Panc1 (cell line): ENCODE data around the gene IFT52.

Experiments used
- POLR2AphosphoS5 ChIP-seq: IDR thresholded peaks from 2 replicates; pipeline ENCODE4 v1.6.1; 2012; ENCODE audit warnings: mild to moderate bottlenecking, low read depth, low read length, moderate library complexity
- TCF7L2 ChIP-seq: IDR thresholded peaks from 2 replicates; pipeline ENCODE4 v1.6.1; 2011; ENCODE audit warnings: mild to moderate bottlenecking, low read depth, low read length, inconsistent platforms
- TF ChIP-seq, protein P1 (sequence below): fragments of 450-650 bp; IDR thresholded peaks from 2 replicates; pipeline ENCODE4 v1.5.1; 2017; ENCODE audit warnings: mild to moderate bottlenecking

DNA sequence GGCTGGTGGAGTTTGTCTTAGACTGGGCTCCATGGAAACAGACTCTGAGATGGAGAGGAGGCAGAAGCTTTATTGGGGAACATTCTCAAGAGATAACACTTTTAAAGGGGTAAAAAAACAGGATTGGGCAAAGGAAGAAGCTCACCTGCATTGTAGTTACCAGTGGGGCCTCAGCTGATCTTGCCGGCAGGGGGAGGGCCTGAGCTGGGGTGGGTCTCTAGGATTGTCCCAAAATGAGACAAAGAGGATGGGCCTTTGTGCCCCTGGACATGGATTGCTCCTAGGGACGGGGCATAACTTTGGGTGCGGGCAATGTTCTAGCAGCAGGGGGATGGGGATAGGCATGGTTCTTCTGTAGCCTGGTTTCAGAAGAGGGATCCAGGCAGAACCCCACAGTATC, 19.4 kb upstream of the IFT52 start:
- TF ChIP-seq, protein P1, sequence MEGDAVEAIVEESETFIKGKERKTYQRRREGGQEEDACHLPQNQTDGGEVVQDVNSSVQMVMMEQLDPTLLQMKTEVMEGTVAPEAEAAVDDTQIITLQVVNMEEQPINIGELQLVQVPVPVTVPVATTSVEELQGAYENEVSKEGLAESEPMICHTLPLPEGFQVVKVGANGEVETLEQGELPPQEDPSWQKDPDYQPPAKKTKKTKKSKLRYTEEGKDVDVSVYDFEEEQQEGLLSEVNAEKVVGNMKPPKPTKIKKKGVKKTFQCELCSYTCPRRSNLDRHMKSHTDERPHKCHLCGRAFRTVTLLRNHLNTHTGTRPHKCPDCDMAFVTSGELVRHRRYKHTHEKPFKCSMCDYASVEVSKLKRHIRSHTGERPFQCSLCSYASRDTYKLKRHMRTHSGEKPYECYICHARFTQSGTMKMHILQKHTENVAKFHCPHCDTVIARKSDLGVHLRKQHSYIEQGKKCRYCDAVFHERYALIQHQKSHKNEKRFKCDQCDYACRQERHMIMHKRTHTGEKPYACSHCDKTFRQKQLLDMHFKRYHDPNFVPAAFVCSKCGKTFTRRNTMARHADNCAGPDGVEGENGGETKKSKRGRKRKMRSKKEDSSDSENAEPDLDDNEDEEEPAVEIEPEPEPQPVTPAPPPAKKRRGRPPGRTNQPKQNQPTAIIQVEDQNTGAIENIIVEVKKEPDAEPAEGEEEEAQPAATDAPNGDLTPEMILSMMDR = no peak
- no peak for TF ChIP-seq POLR2AphosphoS5
- TF ChIP-seq TCF7L2 = no peak
